ENCODE data around the gene EPN2.
"Not testable (repeated sequence)": the region's sequence is repeated elsewhere in the genome, so short reads cannot be mapped to it uniquely, and the experiment has no call there.

Gene EPN2

GRCh38 chr17:19268611-19269010 is 31.4 kb downstream of the EPN2 start:
- no peak for DNase-seq (ENCODE audit: low read depth)

DNA sequence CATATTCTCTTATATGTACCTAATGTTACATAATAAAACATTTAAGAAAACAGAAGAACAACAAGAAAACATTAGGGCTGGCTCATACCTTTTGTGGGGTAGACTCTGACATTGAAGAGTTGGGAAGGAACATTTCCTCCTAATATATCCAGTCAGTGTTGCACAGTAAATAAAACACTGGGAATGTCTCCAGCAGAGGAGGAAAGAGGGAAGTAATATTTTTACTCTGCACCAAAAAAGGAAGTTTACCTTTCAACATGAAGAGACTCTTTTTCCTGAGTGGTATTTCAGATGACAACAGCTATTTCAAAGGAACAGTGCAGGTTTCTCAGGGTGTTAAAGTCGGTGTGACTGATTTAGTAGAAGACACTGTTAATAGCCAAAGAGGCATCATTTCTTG is 31.9 kb downstream of the EPN2 start:
- no peak for DNase-seq (ENCODE audit: low read depth)

- no peak for DNase-seq (ENCODE audit: low read depth)
Observed at GRCh38 chr17:19269641-19270040, 32.5 kb downstream of the EPN2 start.

DNA sequence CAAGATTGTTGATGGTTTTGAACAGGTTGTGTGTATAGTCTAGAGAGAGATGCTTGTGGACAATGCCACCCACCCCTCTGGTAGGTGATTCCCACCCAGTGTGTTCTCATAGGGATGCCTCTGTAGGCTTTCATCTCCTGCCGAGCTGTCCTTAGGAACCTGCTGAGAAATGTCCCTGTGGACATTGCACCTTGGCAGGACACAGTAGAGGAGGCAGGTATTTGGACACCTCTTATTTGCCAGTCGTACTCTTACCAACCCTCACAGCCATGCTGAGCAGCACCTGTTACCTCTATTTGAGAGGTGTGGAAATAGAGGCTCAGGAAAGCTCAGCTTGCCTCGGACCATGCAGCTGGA is 33.2 kb downstream of the EPN2 start:
- DNase-seq (ENCODE audit: low read depth) = no peak

GRCh38 chr17:19270704-19271611 is 33.8 kb downstream of the EPN2 start:
- no peak for DNase-seq (ENCODE audit: low read depth)

DNA sequence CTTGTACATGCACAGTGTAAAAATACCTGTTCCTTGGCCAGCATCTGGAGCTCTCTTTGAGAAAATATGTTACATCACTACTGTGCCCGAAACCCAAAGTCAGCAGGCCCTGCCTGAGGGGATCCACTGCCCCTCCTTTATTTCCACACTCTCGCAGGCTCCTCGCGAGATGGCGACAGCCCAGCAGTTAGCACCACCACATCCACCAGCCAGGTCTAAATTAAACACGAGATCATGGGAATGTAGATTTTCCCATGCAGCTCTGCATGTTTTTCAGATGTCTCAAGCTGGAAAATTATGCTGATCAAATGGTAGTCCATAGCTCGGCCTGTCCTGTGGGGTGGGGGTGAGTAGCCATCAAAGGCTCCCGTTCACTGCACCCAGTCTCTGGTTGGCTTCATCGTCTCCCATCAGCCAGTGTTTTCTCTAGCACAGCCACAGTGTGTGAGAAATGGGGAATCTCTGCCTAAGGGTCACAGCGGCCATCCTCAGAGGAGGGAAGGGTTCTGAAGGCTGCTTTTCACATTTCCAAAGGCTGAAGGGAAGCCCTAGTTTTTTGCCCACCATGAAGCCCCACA is 34.7 kb downstream of the EPN2 start:
- DNase-seq (ENCODE audit: low read depth) = no peak

- no peak for DNase-seq (ENCODE audit: low read depth)
Observed at GRCh38 chr17:19273731-19274130, 36.6 kb downstream of the EPN2 start.

- DNase-seq (ENCODE audit: low read depth) = no peak
Observed at GRCh38 chr17:19274893-19275292, 37.7 kb downstream of the EPN2 start.

DNA sequence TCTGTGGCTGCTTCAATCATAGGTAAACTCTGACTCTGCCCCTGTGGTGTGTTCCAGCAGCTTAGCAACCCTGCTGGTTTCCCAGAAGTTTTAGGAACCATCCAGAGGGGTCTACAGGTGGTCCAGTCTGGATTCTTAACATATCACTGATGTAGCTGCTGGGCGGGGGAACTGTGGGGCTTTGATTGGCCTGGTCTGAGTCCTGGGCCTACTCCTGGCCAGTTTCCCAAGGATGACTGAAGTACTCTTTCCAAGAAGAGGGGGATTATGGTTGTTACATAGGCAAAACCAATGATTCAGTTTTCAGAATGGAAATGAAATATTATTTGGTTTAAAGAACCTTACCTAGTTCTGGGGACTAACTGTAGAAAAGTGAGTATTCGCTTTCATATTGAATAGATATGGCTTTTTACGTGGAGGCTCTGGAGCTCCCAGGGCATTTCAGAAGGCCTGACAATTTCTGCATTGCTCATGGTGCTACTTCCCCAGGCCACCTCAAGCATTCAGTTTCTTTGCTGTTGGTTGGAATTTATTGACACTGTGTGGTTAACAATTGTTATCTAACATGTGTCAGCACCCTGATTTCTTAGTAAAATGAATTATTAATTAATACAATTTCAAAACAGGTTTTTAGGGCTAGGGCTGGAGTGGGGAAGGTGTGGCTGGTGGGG is 38.4 kb downstream of the EPN2 start:
- DNase-seq (ENCODE audit: low read depth) = no peak

GRCh38 chr17:19278284-19278683 is 41.1 kb downstream of the EPN2 start:
- DNase-seq (ENCODE audit: low read depth) = not testable (repeated sequence)

GRCh38 chr17:19278729-19279128 is 41.6 kb downstream of the EPN2 start:
- DNase-seq (ENCODE audit: low read depth) = no peak

GRCh38 chr17:19281161-19281560 is 44.0 kb downstream of the EPN2 start:
- no peak for DNase-seq (ENCODE audit: low read depth)

DNA sequence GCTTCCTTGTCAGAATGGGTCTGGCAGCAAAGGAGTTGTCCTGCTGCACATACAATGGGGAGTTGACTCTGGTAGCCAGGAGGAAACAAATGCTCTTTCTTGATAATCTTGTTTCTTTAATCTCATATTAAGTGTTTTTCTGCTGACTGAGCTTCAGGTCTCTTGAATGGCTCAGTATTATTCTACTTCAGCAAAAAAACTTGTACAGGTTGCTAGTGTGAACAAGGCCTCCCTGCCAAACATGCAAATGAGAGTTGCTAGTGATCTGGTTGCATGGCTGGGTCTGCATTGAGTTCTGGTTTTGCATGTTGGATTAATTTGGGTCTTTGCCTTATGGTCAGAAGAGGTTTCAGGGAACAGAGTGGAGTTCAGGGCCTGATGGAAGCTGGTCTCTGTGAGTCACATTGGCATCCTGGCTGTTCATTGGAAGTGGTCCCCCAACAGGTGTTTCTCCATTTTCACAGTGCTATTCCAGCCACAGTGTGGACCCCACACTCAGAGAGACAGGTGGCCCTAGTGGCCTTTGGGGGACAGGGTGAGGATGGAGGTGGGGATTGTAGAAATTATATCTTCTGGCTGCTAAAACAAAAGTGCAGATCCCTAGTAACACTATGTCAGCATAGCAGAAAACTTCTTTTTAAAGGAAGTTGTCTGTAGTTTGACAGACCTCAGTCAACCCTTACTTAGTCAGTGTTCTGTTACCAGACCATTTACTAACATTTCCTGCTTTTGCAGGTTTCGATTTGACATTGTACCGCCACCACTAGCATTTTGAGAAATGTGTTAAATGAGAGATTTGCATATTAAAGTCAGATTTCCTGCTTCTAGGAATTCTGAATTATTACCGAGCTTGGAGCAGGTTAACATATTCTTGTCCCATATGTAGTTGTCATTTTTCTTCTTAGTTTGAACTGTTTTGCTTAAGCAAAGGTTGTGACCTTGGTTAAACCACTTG is 47.1 kb downstream of the EPN2 start:
- no peak for DNase-seq (ENCODE audit: low read depth)

- DNase-seq (ENCODE audit: low read depth) = no peak
Observed at GRCh38 chr17:19285213-19285900, 48.2 kb downstream of the EPN2 start.

DNA sequence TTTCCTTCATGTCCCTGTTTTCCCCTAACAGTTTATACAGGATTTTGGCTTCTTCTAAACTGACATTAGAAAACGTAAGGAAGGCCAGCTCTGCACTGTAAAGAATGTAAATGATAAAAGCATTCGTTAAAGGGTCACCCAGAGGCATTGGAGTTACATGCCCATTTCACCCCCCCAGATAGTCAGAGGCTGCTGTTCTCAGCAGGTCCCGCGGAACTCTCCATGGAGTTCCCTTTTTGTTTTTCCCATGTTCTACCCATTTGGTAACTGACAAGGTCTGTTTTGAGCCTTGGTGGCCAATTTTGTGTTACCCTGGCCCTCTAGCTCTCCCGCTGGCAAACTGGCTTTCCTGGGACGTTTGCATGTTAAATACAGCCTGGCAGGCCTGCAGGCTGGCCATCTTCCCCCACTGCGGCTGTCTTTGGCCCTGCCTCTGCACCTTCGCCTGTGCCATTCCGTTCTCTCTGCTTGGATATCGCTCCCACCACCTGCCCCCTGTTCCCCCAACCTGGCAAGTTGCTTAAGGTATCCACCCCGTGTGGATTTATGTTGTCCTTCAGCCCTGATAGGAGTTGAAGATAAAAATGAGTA is 49.7 kb downstream of the EPN2 start:
- DNase-seq (ENCODE audit: low read depth) = no peak

DNA sequence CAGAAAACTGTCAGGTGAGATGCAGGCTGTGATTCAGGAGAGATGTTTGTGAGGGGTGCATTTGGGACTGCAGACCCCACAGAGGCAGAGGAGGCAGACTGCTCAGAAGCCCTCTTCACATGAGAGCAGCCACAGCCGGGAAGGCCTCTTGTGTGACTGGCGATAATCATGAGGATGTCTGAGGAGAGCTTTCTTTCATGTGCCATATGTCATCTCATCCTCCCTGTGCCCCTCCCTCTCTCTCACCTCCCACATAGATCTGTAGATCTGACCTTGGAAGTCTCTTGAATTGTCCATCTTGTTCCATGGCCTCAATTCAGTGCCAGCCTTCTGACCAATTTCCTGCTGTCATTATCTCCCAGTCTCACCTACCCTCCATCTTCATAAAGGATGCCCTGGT is 50.5 kb downstream of the EPN2 start:
- DNase-seq (ENCODE audit: low read depth) = no peak

DNA sequence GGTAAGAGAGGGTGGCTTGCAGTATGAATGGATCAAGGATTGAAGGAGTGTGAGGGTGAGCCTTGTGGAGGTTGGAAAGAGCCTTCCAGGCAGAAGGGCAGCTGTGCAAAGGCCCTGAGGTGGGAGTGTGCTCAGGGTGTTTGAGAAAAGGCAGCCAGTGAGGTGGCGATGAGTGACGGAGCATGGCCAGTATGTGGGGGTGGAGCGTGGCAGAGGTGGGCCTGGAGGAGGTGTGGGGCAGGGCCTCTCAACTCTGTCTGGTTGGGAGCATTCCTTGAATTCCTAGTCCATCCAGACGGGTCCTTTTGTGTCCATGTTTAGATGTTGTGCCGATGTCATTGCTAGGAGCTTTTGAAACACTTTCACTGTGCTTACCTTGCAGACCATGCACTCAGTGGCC is 51.3 kb downstream of the EPN2 start:
- DNase-seq (ENCODE audit: low read depth) = no peak

- DNase-seq (ENCODE audit: low read depth) = no peak
Observed at GRCh38 chr17:19290066-19290705, 53.0 kb downstream of the EPN2 start.

DNA sequence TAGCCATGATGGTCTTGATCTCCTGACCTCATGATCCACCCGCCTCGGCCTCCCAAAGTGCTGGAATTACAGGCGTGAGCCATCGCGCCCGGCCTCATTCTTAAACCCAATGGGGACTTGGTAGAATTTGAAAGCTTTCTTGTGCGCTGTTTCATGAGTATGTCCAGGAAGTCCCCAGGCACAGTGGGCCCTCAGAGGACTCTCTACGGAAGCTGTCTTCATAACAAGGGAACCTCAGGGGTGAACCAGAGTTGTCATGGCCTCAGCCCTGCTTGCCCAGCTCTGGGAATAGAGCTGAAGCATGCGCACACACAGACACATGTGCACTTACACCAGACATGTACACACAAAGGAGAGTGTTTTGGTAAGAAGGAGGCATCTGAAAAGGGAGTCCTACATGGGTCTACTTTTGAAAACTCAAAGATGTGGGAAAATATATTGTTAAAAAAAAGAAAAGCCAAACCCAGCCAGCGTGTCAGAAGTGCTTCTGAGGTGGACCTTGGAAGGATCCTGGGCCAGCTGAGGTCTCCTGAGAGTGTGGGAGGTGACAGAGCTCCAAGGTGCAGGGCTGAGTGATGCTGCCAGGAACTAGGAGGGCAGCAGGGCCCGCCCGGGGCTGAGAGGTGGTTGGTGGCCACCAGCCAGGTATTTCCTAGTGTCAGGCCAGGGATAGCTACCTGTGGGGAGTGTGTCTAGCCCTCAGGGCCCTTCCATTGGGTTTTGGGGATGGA is 54.6 kb downstream of the EPN2 start:
- no peak for DNase-seq (ENCODE audit: low read depth)

GRCh38 chr17:19292377-19292711 is 55.2 kb downstream of the EPN2 start:
- no peak for DNase-seq (ENCODE audit: low read depth)

All from stimulated activated CD4-positive, alpha-beta T cell treated with anti-CD3 and anti-CD28 coated beads, Interleukin-2, amount 100 ng/mL, for 4 hours (primary cell).